ENCODE results near the gene ATP5PF. TPM values are rescaled to one million over a fixed set of nuclear protein-coding genes. Genes with fewer than 3 reads are reported as not detected.
"Not testable (repeated sequence)": the region's sequence is repeated elsewhere in the genome, so short reads cannot be mapped to it uniquely, and the experiment has no call there.

ATP5PF gene, protein sequence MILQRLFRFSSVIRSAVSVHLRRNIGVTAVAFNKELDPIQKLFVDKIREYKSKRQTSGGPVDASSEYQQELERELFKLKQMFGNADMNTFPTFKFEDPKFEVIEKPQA
- total RNA-seq (10 to 100 TPM; 35.5 to 60.1 (median 47.8) TPM), polyA plus RNA-seq (100 to 1,000 TPM; 121 to 158 TPM)

DNA sequence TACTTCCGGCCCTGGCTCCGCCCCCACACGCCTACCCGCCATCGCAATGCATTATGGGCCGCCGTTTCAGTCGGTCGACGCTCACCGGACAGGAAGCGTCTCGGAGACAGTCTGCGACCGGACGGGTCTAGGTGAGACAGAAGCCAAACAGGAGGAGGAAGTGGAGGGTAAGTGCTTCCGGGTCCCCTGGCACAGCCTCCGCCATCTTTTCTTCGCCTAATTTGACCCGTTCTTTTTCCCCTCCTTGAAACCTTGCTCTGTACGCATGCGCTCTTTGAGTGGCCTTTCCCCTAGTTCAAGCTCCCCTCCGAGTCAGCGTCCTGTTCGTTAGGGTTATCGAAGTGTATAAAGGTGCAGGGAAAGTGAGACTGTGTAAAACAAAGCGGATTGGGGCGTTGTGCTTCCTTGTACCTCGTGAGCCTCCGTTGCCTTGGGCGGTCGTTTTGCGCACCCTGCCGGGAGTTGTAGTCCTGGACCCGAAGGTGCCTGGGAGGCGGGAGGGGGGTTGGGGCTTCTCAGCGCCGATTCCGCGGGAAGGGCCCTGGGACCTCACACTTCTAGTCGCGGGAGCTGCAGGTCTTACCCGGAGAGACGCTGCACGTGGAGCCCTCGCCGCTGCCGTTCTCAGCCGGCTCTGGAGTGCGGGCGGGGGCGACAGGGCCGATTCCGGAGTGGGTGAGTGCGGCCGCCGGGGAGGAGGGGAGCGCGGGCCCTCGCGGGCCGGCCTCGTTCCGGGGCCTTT is at the start of gene ATP5PF, which contains the start of gene GABPA:
Gene ATP5PF (minus strand): TSS at position 1 of the 742 bp plus-strand sequence. CDS start 5,110 bp downstream, outside the sequence.
Gene GABPA (plus strand): TSS at position 69 of the 742 bp plus-strand sequence. CDS start 6,627 bp downstream, outside the sequence.
- DNase-seq (peak; percentile 95 to 97 (median 97)), FAIRE-seq (peak; percentile 79), ATAC-seq (peak; percentile 91 to 96 (median 92))
- Histone ChIP-seq H3K4me3 (peak within 1 kb of the TSS; percentile 68 to 91 (median 78)), H3K27me3 (no peaks in the 10 kb centered on the region), H3K4me1 (peaks cover 4 to 28% (median 10%) of the 10 kb centered on the region in 3 donors), H3K27ac (peak within 1 kb of the TSS; percentile 96 to 99 (median 98)), H3K9me3 (no peaks in the 10 kb centered on the region), H3K36me3 (no peaks in the 10 kb centered on the region)
- intact Hi-C loops (cut with DNase I): no loop called here
- WGBS, 2 donors: 0% methylated on average over 58 to 64 of the region's 64 CpGs
- TF ChIP-seq, protein P1, sequence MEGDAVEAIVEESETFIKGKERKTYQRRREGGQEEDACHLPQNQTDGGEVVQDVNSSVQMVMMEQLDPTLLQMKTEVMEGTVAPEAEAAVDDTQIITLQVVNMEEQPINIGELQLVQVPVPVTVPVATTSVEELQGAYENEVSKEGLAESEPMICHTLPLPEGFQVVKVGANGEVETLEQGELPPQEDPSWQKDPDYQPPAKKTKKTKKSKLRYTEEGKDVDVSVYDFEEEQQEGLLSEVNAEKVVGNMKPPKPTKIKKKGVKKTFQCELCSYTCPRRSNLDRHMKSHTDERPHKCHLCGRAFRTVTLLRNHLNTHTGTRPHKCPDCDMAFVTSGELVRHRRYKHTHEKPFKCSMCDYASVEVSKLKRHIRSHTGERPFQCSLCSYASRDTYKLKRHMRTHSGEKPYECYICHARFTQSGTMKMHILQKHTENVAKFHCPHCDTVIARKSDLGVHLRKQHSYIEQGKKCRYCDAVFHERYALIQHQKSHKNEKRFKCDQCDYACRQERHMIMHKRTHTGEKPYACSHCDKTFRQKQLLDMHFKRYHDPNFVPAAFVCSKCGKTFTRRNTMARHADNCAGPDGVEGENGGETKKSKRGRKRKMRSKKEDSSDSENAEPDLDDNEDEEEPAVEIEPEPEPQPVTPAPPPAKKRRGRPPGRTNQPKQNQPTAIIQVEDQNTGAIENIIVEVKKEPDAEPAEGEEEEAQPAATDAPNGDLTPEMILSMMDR (IDR thresholded peaks at IDR 0.05): no peak

DNA sequence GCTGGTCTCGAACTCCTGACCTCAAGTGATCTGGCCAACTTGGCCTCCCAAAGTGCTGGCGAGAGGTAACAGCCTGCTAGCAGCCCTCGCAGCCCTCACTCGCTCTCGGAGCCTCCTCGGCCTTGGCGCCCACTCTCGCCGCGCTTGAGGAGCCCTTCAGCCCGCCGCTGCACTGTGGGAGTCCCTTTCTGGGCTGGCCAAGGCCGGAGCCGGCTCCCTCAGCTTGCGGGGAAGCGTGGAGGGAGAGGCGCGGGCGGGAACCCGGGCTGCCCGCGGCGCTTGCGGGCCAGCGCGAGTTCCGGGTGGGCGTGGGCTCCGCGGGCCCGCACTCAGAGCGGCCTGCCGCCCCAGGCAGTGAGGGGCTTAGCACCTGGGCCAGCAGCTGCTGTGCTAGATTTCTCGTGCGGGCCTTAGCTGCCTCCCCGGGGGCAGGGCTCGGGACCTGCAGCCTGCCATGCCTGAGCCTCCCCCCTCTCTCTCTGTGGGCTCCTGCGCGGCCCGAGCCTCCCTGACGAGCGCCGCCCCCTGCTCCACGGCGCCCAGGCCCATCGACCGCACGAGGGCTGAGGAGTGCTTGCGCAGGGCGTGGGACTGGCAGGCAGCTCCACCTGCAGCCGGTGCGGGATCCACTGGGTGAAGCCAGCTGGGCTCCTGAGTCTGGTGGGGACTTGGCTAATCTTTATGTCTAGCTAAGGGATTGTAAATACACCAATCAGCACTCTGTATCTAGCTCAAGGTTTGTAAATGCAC is 43.6 kb upstream of the ATP5PF start:
- H3K36me3 ChIP-seq; ATAC-seq; intact Hi-C loops (cut with DNase I); H3K4me1 ChIP-seq; H3K27me3 ChIP-seq; H3K4me3 ChIP-seq; H3K9me3 ChIP-seq; FAIRE-seq; DNase-seq; H3K27ac ChIP-seq: not testable (repeated sequence)
- 79 to 90% methylated on average over 51 to 52 of the region's 52 CpGs for WGBS, 2 donors

DNA sequence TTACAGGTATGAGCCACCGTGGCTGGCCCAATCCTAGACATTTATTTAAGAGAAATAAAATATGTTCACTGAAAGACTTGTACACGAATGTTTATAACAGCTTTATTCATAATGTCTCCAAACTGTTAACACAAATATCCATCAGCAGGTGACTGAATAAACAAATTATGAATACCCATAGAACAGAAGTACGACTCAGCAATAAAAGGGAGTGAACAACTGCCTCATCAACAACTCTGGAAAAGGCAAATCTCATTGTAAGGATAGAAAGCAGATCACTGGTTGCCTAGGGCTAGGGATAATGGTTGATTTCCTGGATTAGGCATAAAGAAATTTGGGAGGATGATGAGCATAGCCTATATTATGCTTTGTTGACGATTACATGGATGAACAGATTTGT is 41.7 kb upstream of the ATP5PF start:
- Histone ChIP-seq H3K9me3 (no peaks in the 10 kb centered on the region), H3K27me3 (no peaks in the 10 kb centered on the region), H3K27ac (no peak overlapping the region), H3K4me1 (peaks cover 0 to 3% (median 0%) of the 10 kb centered on the region in 3 donors), H3K36me3 (no peaks in the 10 kb centered on the region), H3K4me3 (no peak overlapping the region)
- 65 to 70% methylated on average over 4 of the region's 4 CpGs for WGBS, 2 donors
- no peak for ATAC-seq
- DNase-seq: no peak
- intact Hi-C loops (cut with DNase I): no loop called here
- no peak for FAIRE-seq
- TF ChIP-seq, protein P1 (IDR thresholded peaks at IDR 0.05): no peak

DNA sequence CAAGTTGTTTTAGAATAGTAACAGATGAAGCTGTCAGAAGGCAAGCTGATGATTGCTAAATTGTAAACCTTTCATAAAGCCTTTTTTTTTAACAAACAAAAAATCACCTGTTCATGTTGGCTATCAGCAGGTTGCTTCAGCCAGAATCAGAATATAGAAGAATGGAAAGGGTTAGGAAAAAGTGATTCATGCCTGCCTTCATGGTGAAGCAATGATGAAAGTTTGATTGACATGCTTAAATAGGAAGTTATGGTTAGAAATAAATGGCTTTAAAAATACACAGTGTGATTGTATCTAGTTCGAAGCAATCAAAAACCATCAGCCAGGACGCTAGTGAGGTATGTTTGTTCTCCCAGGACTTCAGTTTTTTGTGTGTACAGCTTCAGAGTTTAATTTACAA is 38.0 kb upstream of the ATP5PF start:
- WGBS, 2 donors: 11 to 14% methylated on average over 2 of the region's 2 CpGs
- Histone ChIP-seq H3K4me3 (no peak overlapping the region), H3K36me3 (no peaks in the 10 kb centered on the region), H3K27me3 (no peaks in the 10 kb centered on the region), H3K27ac (peak overlapping the region in 1 of 4 donors; percentile 13), H3K9me3 (no peaks in the 10 kb centered on the region), H3K4me1 (peaks cover 0 to 3% (median 0%) of the 10 kb centered on the region in 3 donors)
- no peak for ATAC-seq
- intact Hi-C loops (cut with DNase I): no loop called here
- no peak for FAIRE-seq
- TF ChIP-seq, protein P1 (IDR thresholded peaks at IDR 0.05): no peak
- no peak for DNase-seq

DNA sequence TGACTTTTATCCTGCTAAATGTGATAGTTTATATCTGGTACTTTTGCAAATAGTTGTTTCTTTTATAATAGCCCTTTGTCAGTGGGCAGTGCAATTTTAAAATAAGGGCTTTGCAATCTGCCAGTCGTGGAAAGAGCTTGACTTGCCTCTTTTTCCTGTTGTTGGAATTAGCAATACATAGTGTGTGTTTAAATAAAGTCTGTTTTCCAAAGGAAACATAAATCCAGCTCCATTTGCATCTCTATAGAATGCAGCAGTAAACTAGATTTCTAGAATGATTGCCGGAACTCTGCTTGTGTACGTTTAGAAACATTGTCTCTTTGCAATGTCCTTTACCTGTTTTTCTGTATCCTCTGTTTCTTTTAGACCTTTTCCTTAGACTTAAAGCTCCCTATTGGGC is 33.2 kb upstream of the ATP5PF start:
- Histone ChIP-seq H3K27me3 (no peaks in the 10 kb centered on the region), H3K4me3 (no peak overlapping the region), H3K27ac (no peak overlapping the region), H3K36me3 (peaks cover 0 to 8% (median 4%) of the 10 kb centered on the region in 3 donors), H3K9me3 (no peaks in the 10 kb centered on the region), H3K4me1 (peaks cover 0 to 3% (median 0%) of the 10 kb centered on the region in 3 donors)
- no peak for FAIRE-seq
- no peak for DNase-seq
- TF ChIP-seq, protein P1 (IDR thresholded peaks at IDR 0.05): no peak
- no peak for ATAC-seq
- 82 to 85% methylated on average over 3 of the region's 3 CpGs for WGBS, 2 donors
- intact Hi-C loops (cut with DNase I): no loop called here

Data from pancreas (tissue), 10 donors.